Thoracic aorta (tissue), 2 donors: ENCODE data around the gene PRRX2. TPM values are rescaled to one million over a fixed set of nuclear protein-coding genes. Genes with fewer than 3 reads are reported as not detected.

ENCODE experiments used
- ATAC-seq: fragments of 150-250 bp; one replicate; pipeline ENCODE4 v1.8.0; 2017; ENCODE audit warnings: low read depth; ENCODE audit not compliant: insufficient number of reproducible peaks, low FRiP score
- DNase-seq: peaks from one replicate; pipeline ENCODE4 v3.0.0-alpha.2; 2020; ENCODE audit warnings: low spot score
- H3K27ac ChIP-seq, 2 donors: fragments of 200-600 bp; sonication (generic); 1 replicate in 1 of 2; 2 replicates in 1 of 2; pipeline ENCODE4 v1.5.1; 2016; ENCODE audit warnings: mild to moderate bottlenecking in 2 of 2, moderate library complexity in 2 of 2
- H3K27me3 ChIP-seq: fragments of 200-600 bp; sonication (generic); replicated peaks from 2 replicates; pipeline ENCODE4 v1.6.0; 2016; ENCODE audit warnings: mild to moderate bottlenecking; ENCODE audit not compliant: insufficient read depth
- H3K36me3 ChIP-seq: fragments of 200-600 bp; sonication (generic); one replicate; pipeline ENCODE4 v1.5.1; 2016
- H3K4me1 ChIP-seq, 2 donors: fragments of 200-600 bp; sonication (generic); 1 replicate in 1 of 2; 2 replicates in 1 of 2; pipeline versions ENCODE4 v1.5.1 to v1.6.0; 2016; ENCODE audit warnings: low read depth in 2 of 2, mild to moderate bottlenecking in 1 of 2; ENCODE audit not compliant: control insufficient read depth in 1 of 2
- H3K4me3 ChIP-seq: fragments of 200-600 bp; sonication (generic); 2 replicates; pipeline ENCODE4 v1.5.1; 2016; ENCODE audit warnings: mild to moderate bottlenecking
- H3K9me3 ChIP-seq: fragments of 200-600 bp; sonication (generic); 2 replicates; pipeline ENCODE4 v1.5.1; 2016
- total RNA-seq, 2 donors: library from RNA; depleted of rRNA; stranded (reverse); fragments of >200 nt; gene quantifications; one replicate each; pipeline versions ENCODE4 v1.1.0 to v1.2.3, GENCODE V29; 2016
- TF ChIP-seq, protein P1 (sequence below): fragments of 200-600 bp; sonication (generic); IDR thresholded peaks from one replicate; pipeline ENCODE4 v1.5.1; 2019; ENCODE audit warnings: antibody characterized with exemption

PRRX2 gene
- total RNA-seq, 2 donors from 2014 or later: 42.0 to 66.1 TPM

- DNase-seq (no peak), ATAC-seq (no peak)
- peak overlapping the region; percentile 84 for H3K4me3 ChIP-seq
- no peaks in the 10 kb centered on the region for H3K27me3 ChIP-seq
- H3K4me1 ChIP-seq: peaks cover 22 to 31% of the 10 kb centered on the region in 2 donors
- no peaks in the 10 kb centered on the region for H3K9me3 ChIP-seq
- H3K36me3 ChIP-seq: peaks cover 27% of the 10 kb centered on the region
- TF ChIP-seq, protein P1, sequence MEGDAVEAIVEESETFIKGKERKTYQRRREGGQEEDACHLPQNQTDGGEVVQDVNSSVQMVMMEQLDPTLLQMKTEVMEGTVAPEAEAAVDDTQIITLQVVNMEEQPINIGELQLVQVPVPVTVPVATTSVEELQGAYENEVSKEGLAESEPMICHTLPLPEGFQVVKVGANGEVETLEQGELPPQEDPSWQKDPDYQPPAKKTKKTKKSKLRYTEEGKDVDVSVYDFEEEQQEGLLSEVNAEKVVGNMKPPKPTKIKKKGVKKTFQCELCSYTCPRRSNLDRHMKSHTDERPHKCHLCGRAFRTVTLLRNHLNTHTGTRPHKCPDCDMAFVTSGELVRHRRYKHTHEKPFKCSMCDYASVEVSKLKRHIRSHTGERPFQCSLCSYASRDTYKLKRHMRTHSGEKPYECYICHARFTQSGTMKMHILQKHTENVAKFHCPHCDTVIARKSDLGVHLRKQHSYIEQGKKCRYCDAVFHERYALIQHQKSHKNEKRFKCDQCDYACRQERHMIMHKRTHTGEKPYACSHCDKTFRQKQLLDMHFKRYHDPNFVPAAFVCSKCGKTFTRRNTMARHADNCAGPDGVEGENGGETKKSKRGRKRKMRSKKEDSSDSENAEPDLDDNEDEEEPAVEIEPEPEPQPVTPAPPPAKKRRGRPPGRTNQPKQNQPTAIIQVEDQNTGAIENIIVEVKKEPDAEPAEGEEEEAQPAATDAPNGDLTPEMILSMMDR: no peak
- peak overlapping the region; percentile 78 to 90 for H3K27ac ChIP-seq
Observed at GRCh38 chr9:129640871-129641749, 24.3 kb upstream of the PRRX2 start.

DNA sequence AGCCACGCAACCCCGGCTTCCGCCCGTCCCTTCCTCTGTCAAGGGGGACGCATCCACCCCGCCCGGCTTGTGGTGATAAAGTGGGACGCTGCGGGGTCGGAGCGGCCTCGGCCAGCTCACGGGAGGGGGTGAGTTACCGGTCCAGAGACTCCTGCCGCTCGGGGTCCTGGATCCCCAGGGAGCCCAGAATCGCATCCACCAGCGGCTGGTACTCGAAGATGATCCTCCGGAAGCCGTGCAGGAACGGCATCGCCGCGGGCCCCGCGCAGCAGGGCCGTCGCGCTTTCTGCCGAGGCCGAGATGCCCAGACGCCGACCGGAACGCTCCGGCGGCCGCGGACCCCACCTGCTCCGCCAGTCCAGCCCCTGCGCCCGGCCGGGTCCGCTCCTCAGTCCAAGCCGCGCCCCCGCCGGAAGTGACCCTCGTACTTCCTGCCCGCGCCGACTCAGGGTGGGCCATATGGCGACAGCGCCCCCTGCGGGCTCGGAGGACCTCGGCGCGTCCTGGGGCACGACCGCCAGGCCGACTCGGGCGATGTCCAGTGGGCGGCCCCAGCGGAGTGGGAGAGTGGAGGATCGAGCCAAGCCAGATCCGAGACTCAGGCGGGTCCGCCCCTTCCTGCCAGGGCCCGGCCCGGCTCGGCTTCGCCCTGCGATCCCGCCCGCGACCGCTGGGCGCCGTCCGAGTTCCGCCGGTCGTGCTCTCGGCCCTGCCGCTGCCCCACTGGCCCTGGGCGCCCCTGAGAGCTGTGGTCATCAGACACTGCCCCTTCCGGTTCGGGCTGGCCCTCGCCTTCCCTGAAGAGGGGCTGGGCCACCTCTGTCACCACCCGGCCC is 23.5 kb upstream of the PRRX2 start, which contains the start of gene ASB6:
TSS of gene ASB6 (minus strand) at position 402 of the 836 bp plus-strand sequence. CDS start at position 250, 152 bp downstream.
- Histone ChIP-seq H3K27ac (peak within 1 kb of the TSS; percentile 88 to 90), H3K36me3 (peaks cover 26% of the 10 kb centered on the region), H3K27me3 (no peaks in the 10 kb centered on the region), H3K9me3 (no peaks in the 10 kb centered on the region), H3K4me3 (peak within 1 kb of the TSS; percentile 84), H3K4me1 (peaks cover 22 to 31% of the 10 kb centered on the region in 2 donors)
- TF ChIP-seq, protein P1: peak; percentile 100
- DNase-seq: peak; percentile 87
- peak; percentile 87 for ATAC-seq

DNA sequence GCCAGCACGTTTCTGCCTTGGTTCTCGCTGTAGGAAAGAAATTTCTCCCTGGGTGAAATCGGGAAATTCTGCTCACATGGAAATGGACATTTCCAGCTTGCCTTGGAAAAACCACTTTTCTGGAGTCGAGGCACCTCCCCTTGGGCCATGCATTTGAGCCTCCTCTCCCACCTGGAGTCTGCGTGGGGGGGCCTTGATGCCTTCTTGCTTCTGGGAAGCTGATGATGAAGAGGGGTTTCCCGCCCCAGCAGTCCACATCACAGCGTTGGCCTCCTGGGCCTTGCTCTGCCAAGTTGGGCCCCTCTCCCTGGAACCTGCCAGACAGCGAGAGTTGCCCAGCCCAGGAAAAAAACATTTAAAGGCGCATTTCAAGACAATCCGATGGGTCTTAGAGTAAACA is 21.7 kb upstream of the PRRX2 start:
- Histone ChIP-seq H3K9me3 (no peaks in the 10 kb centered on the region), H3K4me3 (no peak overlapping the region), H3K27ac (no peak overlapping the region), H3K27me3 (no peaks in the 10 kb centered on the region), H3K36me3 (peaks cover 9% of the 10 kb centered on the region), H3K4me1 (peaks cover 27 to 45% of the 10 kb centered on the region in 2 donors)
- DNase-seq (no peak), ATAC-seq (no peak)
- TF ChIP-seq, protein P1: no peak

GRCh38 chr9:129644365-129644764 is 21.1 kb upstream of the PRRX2 start:
- Histone ChIP-seq H3K4me3 (no peak overlapping the region), H3K36me3 (peaks cover 3% of the 10 kb centered on the region), H3K4me1 (peaks cover 32 to 47% of the 10 kb centered on the region in 2 donors), H3K9me3 (no peaks in the 10 kb centered on the region), H3K27me3 (no peaks in the 10 kb centered on the region), H3K27ac (no peak overlapping the region)
- TF ChIP-seq, protein P1: no peak
- no peak for ATAC-seq
- DNase-seq: no peak

GRCh38 chr9:129644902-129645301 is 20.5 kb upstream of the PRRX2 start:
- no peak for DNase-seq
- Histone ChIP-seq H3K4me1 (peaks cover 28 to 46% of the 10 kb centered on the region in 2 donors), H3K27ac (no peak overlapping the region), H3K4me3 (no peak overlapping the region), H3K9me3 (no peaks in the 10 kb centered on the region), H3K36me3 (no peaks in the 10 kb centered on the region), H3K27me3 (no peaks in the 10 kb centered on the region)
- TF ChIP-seq, protein P1: no peak
- no peak for ATAC-seq
